Ectodermal cell (in vitro differentiated cells): ENCODE measurements around the gene FOXA3.

Experiments used
- H3K27ac ChIP-seq: 2 replicates; pipeline ENCODE4 v1.7.0; 2013; ENCODE audit warnings: mild to moderate bottlenecking, low read depth, low read length; ENCODE audit not compliant: insufficient read depth, poor library complexity, severe bottlenecking
- H3K27me3 ChIP-seq: 2 replicates; pipeline ENCODE4 v1.7.0; 2013; ENCODE audit warnings: mild to moderate bottlenecking, low read length; ENCODE audit not compliant: insufficient read depth, control insufficient read depth, poor library complexity, severe bottlenecking
- H3K36me3 ChIP-seq: one replicate; pipeline ENCODE4 v1.7.0; 2013; ENCODE audit warnings: low read length; ENCODE audit not compliant: control insufficient read depth, insufficient read depth
- H3K4me1 ChIP-seq: one replicate; pipeline ENCODE4 v1.7.0; 2013; ENCODE audit warnings: low read length; ENCODE audit not compliant: control insufficient read depth, insufficient read depth
- H3K4me3 ChIP-seq: 2 replicates; pipeline ENCODE4 v1.7.0; 2013; ENCODE audit warnings: low read depth, low read length, control low read depth; ENCODE audit not compliant: insufficient read depth
- H3K9me3 ChIP-seq: 2 replicates; pipeline ENCODE4 v1.7.0; 2013; ENCODE audit warnings: mild to moderate bottlenecking, low read length, moderate library complexity; ENCODE audit not compliant: control insufficient read depth
- WGBS, 2 experiments: methylation state at CpG; one replicate each; pipeline ENCODE4 v1.1.7; 2013; ENCODE audit warnings: missing lambda C conversion rate in 2 of 2; 5-methylcytosine and 5-hydroxymethylcytosine counted together

FOXA3 gene

GRCh38 chr19:45821103-45821521, 43.0 kb upstream of the FOXA3 start:
- Histone ChIP-seq H3K27ac (no peak overlapping the region), H3K9me3 (no peaks in the 10 kb centered on the region), H3K36me3 (peaks cover 21% of the 10 kb centered on the region), H3K27me3 (no peaks in the 10 kb centered on the region), H3K4me1 (peaks cover 18% of the 10 kb centered on the region), H3K4me3 (no peak overlapping the region)
- WGBS, 2 experiments, result 93 to 94% methylated on average over 8 of the region's 8 CpGs

- Histone ChIP-seq H3K27me3 (no peaks in the 10 kb centered on the region), H3K4me1 (peaks cover 14% of the 10 kb centered on the region), H3K4me3 (no peak overlapping the region), H3K36me3 (peaks cover 22% of the 10 kb centered on the region), H3K27ac (no peak overlapping the region), H3K9me3 (no peaks in the 10 kb centered on the region)
- WGBS, 2 experiments, result 85% methylated on average over 10 of the region's 10 CpGs
Observed at GRCh38 chr19:45821570-45821969, 42.6 kb upstream of the FOXA3 start.

GRCh38 chr19:45822716-45823115, 41.4 kb upstream of the FOXA3 start:
- peaks cover 25% of the 10 kb centered on the region for H3K36me3 ChIP-seq
- 95% methylated on average over 5 of the region's 5 CpGs for WGBS, 2 experiments
- H3K4me1 ChIP-seq, result peaks cover 3% of the 10 kb centered on the region
- H3K27me3 ChIP-seq, result no peaks in the 10 kb centered on the region
- H3K9me3 ChIP-seq, result no peaks in the 10 kb centered on the region
- H3K4me3 ChIP-seq, result no peak overlapping the region
- H3K27ac ChIP-seq, result no peak overlapping the region

GRCh38 chr19:45823182-45823581, 40.9 kb upstream of the FOXA3 start:
- WGBS, 2 experiments, result 95 to 96% methylated on average over 12 of the region's 12 CpGs
- H3K27ac ChIP-seq, result no peak overlapping the region
- H3K9me3 ChIP-seq, result no peaks in the 10 kb centered on the region
- H3K4me1 ChIP-seq, result no peaks in the 10 kb centered on the region
- no peaks in the 10 kb centered on the region for H3K27me3 ChIP-seq
- peaks cover 29% of the 10 kb centered on the region for H3K36me3 ChIP-seq
- H3K4me3 ChIP-seq, result no peak overlapping the region

GRCh38 chr19:45824041-45824471, 40.1 kb upstream of the FOXA3 start:
- H3K27ac ChIP-seq, result no peak overlapping the region
- 93 to 96% methylated on average over 12 of the region's 12 CpGs for WGBS, 2 experiments
- H3K4me3 ChIP-seq, result no peak overlapping the region
- H3K4me1 ChIP-seq, result no peaks in the 10 kb centered on the region
- H3K9me3 ChIP-seq, result no peaks in the 10 kb centered on the region
- peaks cover 38% of the 10 kb centered on the region for H3K36me3 ChIP-seq
- no peaks in the 10 kb centered on the region for H3K27me3 ChIP-seq

GRCh38 chr19:45824531-45825262, 39.4 kb upstream of the FOXA3 start:
- no peak overlapping the region for H3K27ac ChIP-seq
- no peaks in the 10 kb centered on the region for H3K9me3 ChIP-seq
- H3K36me3 ChIP-seq, result peaks cover 39% of the 10 kb centered on the region
- no peaks in the 10 kb centered on the region for H3K4me1 ChIP-seq
- no peak overlapping the region for H3K4me3 ChIP-seq
- H3K27me3 ChIP-seq, result no peaks in the 10 kb centered on the region
- WGBS, 2 experiments, result 95 to 96% methylated on average over 26 of the region's 26 CpGs

- WGBS, 2 experiments, result 95 to 96% methylated on average over 8 of the region's 8 CpGs
- no peaks in the 10 kb centered on the region for H3K27me3 ChIP-seq
- no peak overlapping the region for H3K27ac ChIP-seq
- no peak overlapping the region for H3K4me3 ChIP-seq
- H3K9me3 ChIP-seq, result no peaks in the 10 kb centered on the region
- peaks cover 38% of the 10 kb centered on the region for H3K36me3 ChIP-seq
- no peaks in the 10 kb centered on the region for H3K4me1 ChIP-seq
Observed at GRCh38 chr19:45825263-45825605, 38.9 kb upstream of the FOXA3 start.

GRCh38 chr19:45825917-45826893, 37.9 kb upstream of the FOXA3 start:
- Histone ChIP-seq H3K27me3 (no peaks in the 10 kb centered on the region), H3K27ac (no peak overlapping the region), H3K4me3 (no peak overlapping the region), H3K36me3 (peaks cover 40% of the 10 kb centered on the region), H3K9me3 (no peaks in the 10 kb centered on the region), H3K4me1 (no peaks in the 10 kb centered on the region)
- 86% methylated on average over 22 of the region's 22 CpGs for WGBS, 2 experiments

- no peak overlapping the region for H3K4me3 ChIP-seq
- H3K27me3 ChIP-seq, result no peaks in the 10 kb centered on the region
- H3K36me3 ChIP-seq, result peaks cover 47% of the 10 kb centered on the region
- no peak overlapping the region for H3K27ac ChIP-seq
- no peaks in the 10 kb centered on the region for H3K9me3 ChIP-seq
- WGBS, 2 experiments, result 90 to 93% methylated on average over 11 of the region's 11 CpGs
- H3K4me1 ChIP-seq, result no peaks in the 10 kb centered on the region
Observed at GRCh38 chr19:45826934-45827333, 37.2 kb upstream of the FOXA3 start.

- Histone ChIP-seq H3K27me3 (no peaks in the 10 kb centered on the region), H3K4me3 (no peak overlapping the region), H3K27ac (no peak overlapping the region), H3K36me3 (peaks cover 45% of the 10 kb centered on the region), H3K4me1 (no peaks in the 10 kb centered on the region), H3K9me3 (no peaks in the 10 kb centered on the region)
- WGBS, 2 experiments, result 95% methylated on average over 16 of the region's 16 CpGs
Observed at GRCh38 chr19:45827459-45828093, 36.5 kb upstream of the FOXA3 start.
